Parathyroid adenoma (tissue), 2 donors: ENCODE measurements around the gene BPIFB4.

ENCODE experiments used
- H2AFZ ChIP-seq: fragments of 300-600 bp; sonication (generic); one replicate; pipeline ENCODE4 v1.7.0; 2017; ENCODE audit warnings: antibody characterized with exemption, mild to moderate bottlenecking
- H3K27ac ChIP-seq: fragments of 300-600 bp; sonication (generic); one replicate; pipeline ENCODE4 v1.7.0; 2017
- H3K27me3 ChIP-seq: fragments of 300-600 bp; sonication (generic); one replicate; pipeline ENCODE4 v1.7.0; 2017; ENCODE audit warnings: low read length; ENCODE audit not compliant: control insufficient read depth, insufficient read depth
- H3K36me3 ChIP-seq: fragments of 300-600 bp; sonication (generic); one replicate; pipeline ENCODE4 v1.7.0; 2017; ENCODE audit warnings: low read length; ENCODE audit not compliant: control insufficient read depth, insufficient read depth
- H3K4me1 ChIP-seq: fragments of 300-600 bp; sonication (generic); one replicate; pipeline ENCODE4 v1.7.0; 2017; ENCODE audit warnings: control low read depth
- H3K4me2 ChIP-seq: fragments of 300-600 bp; sonication (generic); one replicate; pipeline ENCODE4 v1.7.0; 2017; ENCODE audit warnings: low read length
- H3K4me3 ChIP-seq: fragments of 300-600 bp; sonication (generic); one replicate; pipeline ENCODE4 v1.7.0; 2017; ENCODE audit warnings: low read depth, low read length
- H3K79me2 ChIP-seq: fragments of 300-600 bp; sonication (generic); one replicate; pipeline ENCODE4 v1.7.0; 2017; ENCODE audit warnings: control low read depth
- H3K9ac ChIP-seq: fragments of 300-600 bp; sonication (generic); one replicate; pipeline ENCODE4 v1.7.0; 2017; ENCODE audit warnings: mild to moderate bottlenecking
- H3K9me3 ChIP-seq: fragments of 300-600 bp; sonication (generic); one replicate; pipeline ENCODE4 v1.7.0; 2017; ENCODE audit warnings: low read length; ENCODE audit not compliant: control insufficient read depth
- CTCF ChIP-seq: fragments of 300-600 bp; sonication (generic); IDR thresholded peaks from one replicate; pipeline ENCODE4 v1.7.0; 2017; ENCODE audit warnings: antibody characterized with exemption, mild to moderate bottlenecking
- donor health status: primary hyperparathyroidism.

The BPIFB4 gene

GRCh38 chr20:33051333-33051732 is 28.1 kb upstream of the BPIFB4 start:
- no peak for TF ChIP-seq CTCF
- H3K27ac ChIP-seq, result no peak overlapping the region
- no peaks in the 10 kb centered on the region for H3K4me1 ChIP-seq
- H2AFZ ChIP-seq, result no peak overlapping the region
- no peaks in the 10 kb centered on the region for H3K27me3 ChIP-seq
- no peak overlapping the region for H3K9ac ChIP-seq
- no peak overlapping the region for H3K4me2 ChIP-seq
- no peaks in the 10 kb centered on the region for H3K79me2 ChIP-seq
- H3K4me3 ChIP-seq, result no peak overlapping the region
- H3K9me3 ChIP-seq, result no peaks in the 10 kb centered on the region
- no peaks in the 10 kb centered on the region for H3K36me3 ChIP-seq

GRCh38 chr20:33053291-33054106 is 25.9 kb upstream of the BPIFB4 start, which contains the start of gene BPIFB3:
TSS of gene BPIFB3 (plus strand) at chr20:33053903. CDS start at chr20:33055436, 1,533 bp downstream.
- no peaks in the 10 kb centered on the region for H3K9me3 ChIP-seq
- TF ChIP-seq CTCF, result no peak
- H3K4me2 ChIP-seq, result no peak within 1 kb of the TSS
- H3K27me3 ChIP-seq, result no peaks in the 10 kb centered on the region
- no peaks in the 10 kb centered on the region for H3K4me1 ChIP-seq
- H3K4me3 ChIP-seq, result no peak within 1 kb of the TSS
- no peaks in the 10 kb centered on the region for H3K79me2 ChIP-seq
- no peaks in the 10 kb centered on the region for H3K36me3 ChIP-seq
- H3K9ac ChIP-seq, result no peak within 1 kb of the TSS
- no peak within 1 kb of the TSS for H2AFZ ChIP-seq
- H3K27ac ChIP-seq, result no peak within 1 kb of the TSS

- no peaks in the 10 kb centered on the region for H3K9me3 ChIP-seq
- no peaks in the 10 kb centered on the region for H3K4me1 ChIP-seq
- no peaks in the 10 kb centered on the region for H3K36me3 ChIP-seq
- H3K27me3 ChIP-seq, result no peaks in the 10 kb centered on the region
- H3K9ac ChIP-seq, result no peak overlapping the region
- H2AFZ ChIP-seq, result no peak overlapping the region
- no peaks in the 10 kb centered on the region for H3K79me2 ChIP-seq
- no peak overlapping the region for H3K4me3 ChIP-seq
- H3K4me2 ChIP-seq, result no peak overlapping the region
- no peak for TF ChIP-seq CTCF
- H3K27ac ChIP-seq, result no peak overlapping the region
Measured at GRCh38 chr20:33054381-33054780, 25.1 kb upstream of the BPIFB4 start.

- no peaks in the 10 kb centered on the region for H3K4me1 ChIP-seq
- H3K4me2 ChIP-seq, result no peak overlapping the region
- H3K79me2 ChIP-seq, result no peaks in the 10 kb centered on the region
- H2AFZ ChIP-seq, result no peak overlapping the region
- no peak overlapping the region for H3K4me3 ChIP-seq
- H3K36me3 ChIP-seq, result no peaks in the 10 kb centered on the region
- no peaks in the 10 kb centered on the region for H3K9me3 ChIP-seq
- H3K9ac ChIP-seq, result no peak overlapping the region
- TF ChIP-seq CTCF, result no peak
- H3K27me3 ChIP-seq, result no peaks in the 10 kb centered on the region
- no peak overlapping the region for H3K27ac ChIP-seq
Measured at GRCh38 chr20:33054791-33055190, 24.7 kb upstream of the BPIFB4 start.

GRCh38 chr20:33059136-33059535 is 20.3 kb upstream of the BPIFB4 start:
- H3K27me3 ChIP-seq, result no peaks in the 10 kb centered on the region
- H3K36me3 ChIP-seq, result no peaks in the 10 kb centered on the region
- no peak overlapping the region for H3K9ac ChIP-seq
- no peak for TF ChIP-seq CTCF
- H3K27ac ChIP-seq, result no peak overlapping the region
- H3K4me1 ChIP-seq, result no peaks in the 10 kb centered on the region
- no peaks in the 10 kb centered on the region for H3K79me2 ChIP-seq
- H3K9me3 ChIP-seq, result no peaks in the 10 kb centered on the region
- H3K4me2 ChIP-seq, result no peak overlapping the region
- H3K4me3 ChIP-seq, result no peak overlapping the region
- no peak overlapping the region for H2AFZ ChIP-seq
